GM18520 (cell line): ENCODE results near the gene PHKG2.
A peak's percentile ranks its signal among the peaks of the same experiment; 100 is the strongest.

Experiments
- ATAC-seq: cut with Tn5 transposase; IDR thresholded peaks from one replicate; pipeline ENCODE4 v1.9.1; 2021; ENCODE audit not compliant: unreplicated experiment

The PHKG2 gene

GRCh38 chr16:30755955-30756780, 7.9 kb downstream of the PHKG2 start:
- no peak for ATAC-seq

- no peak for ATAC-seq
Observed at GRCh38 chr16:30756781-30757100, 8.5 kb downstream of the PHKG2 start.

- ATAC-seq = no peak
Observed at GRCh38 chr16:30757316-30757715, 9.1 kb downstream of the PHKG2 start.

GRCh38 chr16:30758988-30759491, 10.8 kb downstream of the PHKG2 start:
- ATAC-seq = no peak

GRCh38 chr16:30760001-30760559, 11.9 kb downstream of the PHKG2 start:
- no peak for ATAC-seq

- no peak for ATAC-seq
Observed at GRCh38 chr16:30760577-30761426, 12.6 kb downstream of the PHKG2 start.

GRCh38 chr16:30761427-30761927, 13.3 kb downstream of the PHKG2 start:
- peak; percentile 10 for ATAC-seq

- peak; percentile 96 for ATAC-seq
Observed at GRCh38 chr16:30761928-30762902, 14.0 kb downstream of the PHKG2 start, which contains the start of the genes CFAP119 and RNF40. TSS of gene CFAP119 (minus strand) at chr16:30762062. CDS start at chr16:30761748, 314 bp downstream. TSS of gene RNF40 (plus strand) at chr16:30762322. CDS start at chr16:30762546, 224 bp downstream.

- ATAC-seq = no peak
Observed at GRCh38 chr16:30762991-30763725, 14.9 kb downstream of the PHKG2 start.

- ATAC-seq = no peak
Observed at GRCh38 chr16:30764086-30764485, 15.9 kb downstream of the PHKG2 start.

GRCh38 chr16:30764816-30765465, 16.7 kb downstream of the PHKG2 start:
- no peak for ATAC-seq

GRCh38 chr16:30766206-30766932, 18.1 kb downstream of the PHKG2 start:
- no peak for ATAC-seq

- ATAC-seq = no peak
Observed at GRCh38 chr16:30766933-30767284, 18.7 kb downstream of the PHKG2 start.

GRCh38 chr16:30767767-30768465, 19.7 kb downstream of the PHKG2 start:
- peak; percentile 61 for ATAC-seq

GRCh38 chr16:30768583-30769181, 20.5 kb downstream of the PHKG2 start:
- ATAC-seq = no peak

GRCh38 chr16:30769379-30770089, 21.3 kb downstream of the PHKG2 start:
- no peak for ATAC-seq

- ATAC-seq = no peak
Observed at GRCh38 chr16:30771726-30772125, 23.5 kb downstream of the PHKG2 start.
